ENCODE measurements around the gene SERF2. TPM values are rescaled to one million over a fixed set of nuclear protein-coding genes. Genes with fewer than 3 reads are reported as not detected.
A peak's percentile ranks its signal among the peaks of the same experiment; 100 is the strongest.

The SERF2 gene
- total and polyA plus RNA-seq, 2 of the 8 experiments (the other 6 are each of a cell fraction or from before 2014, with no cell fraction given) = 655 to 999 TPM

DNA sequence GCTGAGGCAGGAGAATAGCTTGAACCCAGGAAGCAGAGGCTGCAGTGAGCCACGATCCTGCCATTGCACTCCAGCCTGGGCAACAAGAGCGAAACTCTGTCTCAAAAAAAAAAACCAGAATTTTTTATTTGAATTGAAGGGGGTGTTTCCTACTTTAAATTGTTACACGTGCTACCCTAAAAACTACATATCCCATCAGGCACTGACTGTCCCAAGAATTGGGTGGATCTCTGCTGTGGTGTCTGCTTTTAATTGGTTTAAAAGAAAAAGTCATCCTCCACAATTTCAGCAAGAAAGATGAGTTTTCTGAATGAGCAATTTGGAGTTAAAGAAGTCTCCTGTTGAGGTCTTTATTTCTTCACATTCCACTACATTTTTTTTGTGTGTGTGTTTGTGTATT lies 43.7 kb upstream of the SERF2 start:
- Histone ChIP-seq H3K4ac (replicated peaks; ENCODE audit: insufficient read length, low read depth, low read length) (no peak overlapping the region), H2BK20ac (ENCODE audit: low read length) (no peak overlapping the region), H3K4me1 (replicated peaks in 1 of 4; ENCODE audit: control insufficient read depth in 3 of 4, insufficient read depth in 4 of 4, low read length in 3 of 4) (peaks cover 0 to 6% (median 2%) of the 10 kb centered on the region in 4 experiments; a peak in 6 of 7 replicates), H3K56ac (replicated peaks; ENCODE audit: insufficient read length, low read depth, low read length) (no peak overlapping the region), H3K14ac (ENCODE audit: insufficient read length) (no peak overlapping the region), H3K27me3 (replicated peaks in 1 of 4; ENCODE audit: control insufficient read depth in 3 of 4, extremely low read depth in 1 of 4, insufficient read depth in 3 of 4, low read length in 3 of 4) (no peaks in the 10 kb centered on the region), H4K91ac (replicated peaks; ENCODE audit: insufficient read length, low read length) (no peak overlapping the region), H4K5ac (ENCODE audit: insufficient read length, low read depth, low read length) (no peak overlapping the region), H2AK5ac (ENCODE audit: low read depth, low read length) (no peak overlapping the region), H2AFZ (ENCODE audit: low read length) (no peak overlapping the region), H2BK12ac (ENCODE audit: low read depth, low read length) (no peak overlapping the region), H3K79me2 (ENCODE audit: control insufficient read depth in 1 of 2, insufficient read depth in 2 of 2, low read length in 2 of 2) (peaks cover 9 to 67% of the 10 kb centered on the region in 2 experiments), H2BK120ac (replicated peaks; ENCODE audit: low read depth, low read length) (no peak overlapping the region), H3K18ac (ENCODE audit: extremely low read depth, low read length) (no peak overlapping the region), H2BK15ac (ENCODE audit: low read length) (no peak overlapping the region), H4K8ac (ENCODE audit: extremely low read depth, insufficient read depth, low read length) (no peak overlapping the region), H2BK5ac (ENCODE audit: low read depth, low read length) (no peak overlapping the region), H3K9me3 (ENCODE audit: insufficient read depth in 2 of 2, low read depth in 1 of 2, low read length in 1 of 2) (no peaks in the 10 kb centered on the region), H3K36me3 (ENCODE audit: control insufficient read depth in 2 of 4, insufficient read depth in 4 of 4, low read length in 3 of 4) (peaks cover 0 to 24% (median 2%) of the 10 kb centered on the region in 4 experiments; a peak in 3 of 8 replicates), H3K9ac (replicated peaks in 1 of 4; ENCODE audit: extremely low read depth in 1 of 4, low read depth in 3 of 4, low read length in 3 of 4) (no peak overlapping the region), H3K4me3 (ENCODE audit: extremely low read depth in 1 of 4, insufficient read depth in 2 of 4, low read depth in 3 of 4, low read length in 4 of 4) (peak overlapping the region in 3 of 4 experiments; percentile 10 to 88 (median 87); a peak in 3 of 8 replicates), H3K23ac (ENCODE audit: insufficient read length) (no peak overlapping the region), H3K4me2 (ENCODE audit: insufficient read depth in 1 of 2, low read depth in 2 of 2, low read length in 2 of 2) (peak overlapping the region; percentile 61 to 73; a peak in 3 of 4 replicates), H3K23me2 (ENCODE audit: low read depth, low read length) (no peaks in the 10 kb centered on the region; the same call in 1 of the 2 replicates), H3K79me1 (ENCODE audit: low read depth, low read length) (no peaks in the 10 kb centered on the region; the same call in 1 of the 2 replicates), H4K20me1 (replicated peaks in 1 of 2; ENCODE audit: control insufficient read depth in 1 of 2, insufficient read depth in 2 of 2, low read length in 2 of 2) (peaks cover 15 to 17% of the 10 kb centered on the region in 2 experiments), H3K27ac (ENCODE audit: low read depth, low read length) (no peak overlapping the region)
- WGBS, 2 experiments (ENCODE audit: extremely low coverage in 1 of 2, insufficient coverage in 1 of 2, insufficient read length in 1 of 2, insufficient replicate concordance in 2 of 2, low coverage in 1 of 2, low lambda C conversion rate in 2 of 2, missing lambda C conversion rate in 1 of 2) = 84% methylated on average over 3 of the region's 3 CpGs; no CpG with 5 or more reads in 1 of the 2 experiments
- ChIA-PET CTCF (ENCODE audit: partially characterized antibody) (no interaction called here), POLR2A (ENCODE audit: partially characterized antibody) (no interaction called here)
- FAIRE-seq (no peak), DNase-seq (ENCODE audit: low read depth in 1 of 2, low spot score in 2 of 2) (no peak)
- TF ChIP-seq, protein P1, sequence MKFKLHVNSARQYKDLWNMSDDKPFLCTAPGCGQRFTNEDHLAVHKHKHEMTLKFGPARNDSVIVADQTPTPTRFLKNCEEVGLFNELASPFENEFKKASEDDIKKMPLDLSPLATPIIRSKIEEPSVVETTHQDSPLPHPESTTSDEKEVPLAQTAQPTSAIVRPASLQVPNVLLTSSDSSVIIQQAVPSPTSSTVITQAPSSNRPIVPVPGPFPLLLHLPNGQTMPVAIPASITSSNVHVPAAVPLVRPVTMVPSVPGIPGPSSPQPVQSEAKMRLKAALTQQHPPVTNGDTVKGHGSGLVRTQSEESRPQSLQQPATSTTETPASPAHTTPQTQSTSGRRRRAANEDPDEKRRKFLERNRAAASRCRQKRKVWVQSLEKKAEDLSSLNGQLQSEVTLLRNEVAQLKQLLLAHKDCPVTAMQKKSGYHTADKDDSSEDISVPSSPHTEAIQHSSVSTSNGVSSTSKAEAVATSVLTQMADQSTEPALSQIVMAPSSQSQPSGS (IDR thresholded peaks at IDR 0.05; ENCODE audit: low read length) = no peak
- no peak for TF ChIP-seq CHD2 (IDR thresholded peaks at IDR 0.05; ENCODE audit: low read length)
- TF ChIP-seq SUZ12 (IDR thresholded peaks at IDR 0.05; ENCODE audit: low read length) = no peak
- no peak for TF ChIP-seq CEBPB (IDR thresholded peaks at IDR 0.05; ENCODE audit: low read depth, low read length)
- no peak for TF ChIP-seq HDAC6 (IDR thresholded peaks at IDR 0.05; ENCODE audit: low read depth, low read length)
- TF ChIP-seq ZNF274 (IDR thresholded peaks at IDR 0.05; ENCODE audit: borderline replicate concordance, extremely low read depth, low read length) = no peak
- TF ChIP-seq SP1 (IDR thresholded peaks at IDR 0.05; ENCODE audit: low read depth, low read length) = no peak
- no peak for TF ChIP-seq RXRA (IDR thresholded peaks at IDR 0.05; ENCODE audit: insufficient read depth, low read depth, low read length)
- no peak for TF ChIP-seq POLR2AphosphoS5 (IDR thresholded peaks at IDR 0.05; ENCODE audit: low read depth, low read length)
- TF ChIP-seq SP4 (IDR thresholded peaks at IDR 0.05; ENCODE audit: low read length) = no peak
- TF ChIP-seq EP300 (IDR thresholded peaks at IDR 0.05; ENCODE audit: borderline replicate concordance in 1 of 2, low read depth in 2 of 2, low read length in 2 of 2) = no peak
- TF ChIP-seq NRF1 (IDR thresholded peaks at IDR 0.05; ENCODE audit: low read depth, low read length) = no peak
- no peak for TF ChIP-seq TAF7 (optimal IDR thresholded peaks at IDR 0.05; ENCODE audit: borderline replicate concordance, low read depth, low read length)
